OCI-LY3 (cell line): ENCODE measurements around the gene DAB1.

Source experiments
- H2AFZ ChIP-seq: fragments of 200-600, 300-600 bp; shearing (Covaris generic); 2 replicates; pipeline ENCODE4 v1.6.0; 2014; ENCODE audit warnings: antibody characterized with exemption, low read depth, low read length
- H3K27ac ChIP-seq: fragments of 200-600, 300-600 bp; sonication (generic); 2 replicates; pipeline ENCODE4 v1.5.1; 2014; ENCODE audit warnings: mild to moderate bottlenecking, low read length, moderate library complexity, mixed read lengths
- H3K27me3 ChIP-seq: fragments of 200-600, 300-600 bp; sonication (generic); 2 replicates; pipeline ENCODE4 v1.6.1; 2014; ENCODE audit warnings: low read depth, low read length, mixed read lengths
- H3K36me3 ChIP-seq: fragments of 200-600, 300-600 bp; sonication (generic); replicated peaks from 2 replicates; pipeline ENCODE3; 2014; ENCODE audit warnings: low read depth, low read length, mixed read lengths
- H3K4me1 ChIP-seq: fragments of 300-600, 200-600 bp; sonication (generic); 2 replicates; pipeline ENCODE4 v1.6.1; 2014; ENCODE audit warnings: low read length, mixed read lengths
- H3K4me2 ChIP-seq: fragments of 200-600, 300-600 bp; sonication (generic); 2 replicates; pipeline ENCODE4 v1.6.1; 2014; ENCODE audit warnings: low read length, mixed read lengths
- H3K4me3 ChIP-seq: fragments of 300-600, 200-600 bp; sonication (generic); 2 replicates; pipeline ENCODE4 v1.5.1; 2014; ENCODE audit warnings: antibody characterized with exemption, mild to moderate bottlenecking, low read length, moderate library complexity
- H3K79me2 ChIP-seq: fragments of 300-600, 200-600 bp; shearing (Covaris generic); 2 replicates; pipeline ENCODE4 v1.6.1; 2014; ENCODE audit warnings: mild to moderate bottlenecking, low read length, mixed read lengths
- H3K9ac ChIP-seq: fragments of 300-600, 200-600 bp; shearing (Covaris generic); 2 replicates; pipeline ENCODE4 v1.6.0; 2014; ENCODE audit warnings: mild to moderate bottlenecking, low read length, moderate library complexity
- H3K9me3 ChIP-seq: fragments of 200-600, 300-600 bp; shearing (Covaris generic); 2 replicates; pipeline ENCODE4 v1.6.1; 2014; ENCODE audit warnings: low read length, mixed read lengths; ENCODE audit not compliant: insufficient read depth
- H4K20me1 ChIP-seq: fragments of 200-600, 300-600 bp; sonication (generic); 2 replicates; pipeline ENCODE4 v1.6.1; 2016; ENCODE audit warnings: low read length, mixed read lengths; ENCODE audit not compliant: insufficient read depth
- CTCF ChIP-seq: fragments of 200-600, 300-600 bp; sonication (generic); IDR thresholded peaks from 2 replicates; pipeline ENCODE4 v1.5.1; 2014; ENCODE audit warnings: antibody characterized with exemption, low read length, low read depth
- EZH2phosphoT487 ChIP-seq: fragments of 200-600 bp; shearing (Covaris generic); IDR thresholded peaks from 2 replicates; pipeline ENCODE4 v1.6.1; 2018; ENCODE audit warnings: antibody characterized with exemption, mixed run types, low read depth

Gene DAB1

DNA sequence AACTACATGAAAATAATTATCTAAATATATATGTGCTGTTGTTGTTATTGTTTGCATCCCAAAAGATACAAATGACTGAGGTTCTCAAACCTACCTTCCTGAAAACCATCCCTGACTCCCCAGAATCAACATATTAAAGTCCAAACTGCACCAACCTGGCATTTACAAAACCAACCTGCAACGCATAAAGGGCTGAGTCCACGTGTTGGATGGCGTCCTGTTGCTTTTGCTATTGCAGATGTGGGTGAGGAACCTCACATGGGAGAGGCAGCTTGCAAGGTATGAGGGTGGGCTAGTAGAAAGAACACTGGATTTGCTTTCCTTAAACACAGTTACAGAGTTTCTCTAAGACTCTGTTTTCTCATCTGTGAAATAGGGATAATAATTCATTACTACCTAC is 456.5 kb downstream of the DAB1 start:
- no peak overlapping the region for H3K4me2 ChIP-seq
- TF ChIP-seq CTCF (no peak), EZH2phosphoT487 (no peak)

DNA sequence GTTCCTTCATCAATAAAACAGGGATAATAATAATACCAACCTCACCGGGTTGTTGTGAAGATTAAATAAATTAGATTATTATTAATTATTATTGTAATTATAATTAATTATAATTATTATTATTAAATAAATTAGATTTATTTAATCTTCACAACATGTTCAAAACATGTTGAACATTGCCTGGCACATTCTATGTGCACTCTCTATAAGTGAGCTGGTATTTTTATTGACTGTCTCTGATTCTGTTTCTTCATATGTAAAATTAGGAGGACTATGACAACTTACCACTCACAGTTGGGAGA is 457.2 kb downstream of the DAB1 start:
- Histone ChIP-seq H3K27ac (no peak overlapping the region), H2AFZ (no peak overlapping the region), H3K9ac (no peak overlapping the region), H3K79me2 (no peaks in the 10 kb centered on the region), H3K4me1 (no peaks in the 10 kb centered on the region), H3K4me3 (no peak overlapping the region), H3K27me3 (no peaks in the 10 kb centered on the region), H4K20me1 (no peaks in the 10 kb centered on the region), H3K36me3 (no peaks in the 10 kb centered on the region), H3K4me2 (no peak overlapping the region), H3K9me3 (no peaks in the 10 kb centered on the region)
- no peak for TF ChIP-seq EZH2phosphoT487

More for the DNA sequence above, 456.5 kb downstream of the DAB1 start:
- no peaks in the 10 kb centered on the region for H4K20me1 ChIP-seq
- no peak overlapping the region for H3K4me3 ChIP-seq
- no peak overlapping the region for H3K27ac ChIP-seq
- no peaks in the 10 kb centered on the region for H3K27me3 ChIP-seq
- no peaks in the 10 kb centered on the region for H3K79me2 ChIP-seq
- no peaks in the 10 kb centered on the region for H3K4me1 ChIP-seq
- H3K36me3 ChIP-seq, result no peaks in the 10 kb centered on the region
- H3K9me3 ChIP-seq, result no peaks in the 10 kb centered on the region
- no peak overlapping the region for H2AFZ ChIP-seq
- no peak overlapping the region for H3K9ac ChIP-seq

- Histone ChIP-seq H3K4me1 (no peaks in the 10 kb centered on the region), H3K9ac (no peak within 1 kb of the TSS), H3K27ac (no peak within 1 kb of the TSS), H4K20me1 (no peaks in the 10 kb centered on the region), H2AFZ (no peak within 1 kb of the TSS), H3K4me3 (no peak within 1 kb of the TSS), H3K79me2 (no peaks in the 10 kb centered on the region), H3K36me3 (no peaks in the 10 kb centered on the region), H3K4me2 (no peak within 1 kb of the TSS), H3K27me3 (no peaks in the 10 kb centered on the region), H3K9me3 (no peaks in the 10 kb centered on the region)
- TF ChIP-seq EZH2phosphoT487, result no peak
These were observed 457.8 kb downstream of the DAB1 start, which contains the start of gene C8B for GRCh38 chr1:56965916-56966697. Gene C8B (minus strand): TSS chr1:56966015. CDS start chr1:56965948, 67 bp downstream.

GRCh38 chr1:56965191-56965590 is 458.7 kb downstream of the DAB1 start:
- no peaks in the 10 kb centered on the region for H3K4me1 ChIP-seq
- TF ChIP-seq EZH2phosphoT487 (no peak), CTCF (no peak)
- H3K27ac ChIP-seq, result no peak overlapping the region
- H3K9me3 ChIP-seq, result no peaks in the 10 kb centered on the region
- H3K4me3 ChIP-seq, result no peak overlapping the region
- no peaks in the 10 kb centered on the region for H3K36me3 ChIP-seq
- no peak overlapping the region for H3K9ac ChIP-seq
- H3K27me3 ChIP-seq, result no peaks in the 10 kb centered on the region
- H4K20me1 ChIP-seq, result no peaks in the 10 kb centered on the region
- H2AFZ ChIP-seq, result no peak overlapping the region
- no peaks in the 10 kb centered on the region for H3K79me2 ChIP-seq
- H3K4me2 ChIP-seq, result no peak overlapping the region

DNA sequence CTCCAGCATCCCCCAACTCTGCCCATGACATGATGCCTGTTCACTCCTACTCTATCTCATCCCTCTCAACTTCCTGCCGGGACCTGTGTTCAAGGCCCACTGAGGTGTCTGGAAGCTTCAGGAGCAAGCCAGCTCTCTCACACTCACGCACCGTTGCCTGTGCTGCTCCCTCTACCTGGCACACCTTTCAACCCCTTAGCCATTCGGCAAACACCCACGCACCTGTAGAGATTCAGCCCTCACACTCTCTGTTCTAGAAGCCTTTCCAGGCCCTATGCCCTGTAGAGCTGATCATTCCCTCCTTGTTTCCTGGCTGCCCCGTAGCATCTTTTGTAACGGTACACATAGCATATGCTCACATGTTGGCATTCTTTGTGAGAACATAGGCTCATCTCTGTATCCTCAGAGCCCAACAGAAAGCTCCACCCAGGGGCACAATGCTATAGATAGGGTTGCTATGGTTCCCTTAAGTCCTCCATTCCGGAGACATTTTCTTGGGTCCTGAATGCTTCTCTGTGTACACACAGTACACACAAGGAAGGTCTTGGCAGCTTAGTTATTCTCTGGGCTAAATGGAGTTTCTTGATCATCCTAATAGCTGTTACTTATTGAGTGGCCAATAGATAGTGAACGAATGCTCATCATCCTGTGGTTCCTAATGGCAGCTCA is 459.4 kb downstream of the DAB1 start:
- Histone ChIP-seq H4K20me1 (no peaks in the 10 kb centered on the region), H3K4me2 (no peak overlapping the region), H2AFZ (no peak overlapping the region)

More for the DNA sequence above, 459.4 kb downstream of the DAB1 start:
- no peak for TF ChIP-seq EZH2phosphoT487
- TF ChIP-seq CTCF, result no peak
- H3K27ac ChIP-seq, result no peak overlapping the region
- H3K79me2 ChIP-seq, result no peaks in the 10 kb centered on the region
- no peaks in the 10 kb centered on the region for H3K27me3 ChIP-seq
- H3K9me3 ChIP-seq, result no peaks in the 10 kb centered on the region
- H3K4me3 ChIP-seq, result no peak overlapping the region
- no peaks in the 10 kb centered on the region for H3K36me3 ChIP-seq
- H3K9ac ChIP-seq, result no peak overlapping the region
- no peaks in the 10 kb centered on the region for H3K4me1 ChIP-seq
